DOHH2 (cell line): ENCODE data around the gene SLC25A28.

ENCODE experiments used
- EZH2phosphoT487 ChIP-seq: fragments of 200-600 bp; sonication (generic); IDR thresholded peaks from 2 replicates; pipeline ENCODE4 v1.6.1; 2017; ENCODE audit warnings: borderline replicate concordance, mild to moderate bottlenecking, antibody characterized with exemption, low read length, moderate library complexity, mixed read lengths
- TF ChIP-seq, protein P1 (sequence below): fragments of 200-600 bp; sonication (generic); IDR thresholded peaks from one replicate; pipeline ENCODE4 v1.5.1; 2014; ENCODE audit warnings: antibody characterized with exemption, mild to moderate bottlenecking, low read depth, low read length; ENCODE audit not compliant: poor library complexity, severe bottlenecking

DNA sequence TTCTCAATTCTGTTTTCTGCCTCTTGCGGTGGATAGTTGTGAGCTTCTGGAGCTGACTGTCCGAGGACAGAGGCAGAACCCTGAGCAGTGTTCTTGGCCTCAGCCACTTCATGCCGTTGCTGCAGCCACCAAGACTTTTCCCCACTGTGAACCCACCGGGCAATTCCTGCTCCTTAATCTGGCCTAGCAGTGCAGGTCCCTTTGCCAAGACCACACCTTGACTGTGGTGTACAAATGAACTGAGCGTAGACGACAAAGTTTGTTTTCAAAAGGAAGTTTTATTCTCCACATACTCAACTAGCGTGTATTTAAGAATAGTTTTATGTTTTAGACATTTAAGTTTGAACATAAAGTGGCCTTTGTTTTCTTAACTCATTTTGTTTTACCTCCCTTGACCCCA is 29.4 kb downstream of the SLC25A28 start:
- TF ChIP-seq, protein P1, sequence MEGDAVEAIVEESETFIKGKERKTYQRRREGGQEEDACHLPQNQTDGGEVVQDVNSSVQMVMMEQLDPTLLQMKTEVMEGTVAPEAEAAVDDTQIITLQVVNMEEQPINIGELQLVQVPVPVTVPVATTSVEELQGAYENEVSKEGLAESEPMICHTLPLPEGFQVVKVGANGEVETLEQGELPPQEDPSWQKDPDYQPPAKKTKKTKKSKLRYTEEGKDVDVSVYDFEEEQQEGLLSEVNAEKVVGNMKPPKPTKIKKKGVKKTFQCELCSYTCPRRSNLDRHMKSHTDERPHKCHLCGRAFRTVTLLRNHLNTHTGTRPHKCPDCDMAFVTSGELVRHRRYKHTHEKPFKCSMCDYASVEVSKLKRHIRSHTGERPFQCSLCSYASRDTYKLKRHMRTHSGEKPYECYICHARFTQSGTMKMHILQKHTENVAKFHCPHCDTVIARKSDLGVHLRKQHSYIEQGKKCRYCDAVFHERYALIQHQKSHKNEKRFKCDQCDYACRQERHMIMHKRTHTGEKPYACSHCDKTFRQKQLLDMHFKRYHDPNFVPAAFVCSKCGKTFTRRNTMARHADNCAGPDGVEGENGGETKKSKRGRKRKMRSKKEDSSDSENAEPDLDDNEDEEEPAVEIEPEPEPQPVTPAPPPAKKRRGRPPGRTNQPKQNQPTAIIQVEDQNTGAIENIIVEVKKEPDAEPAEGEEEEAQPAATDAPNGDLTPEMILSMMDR = no peak
- TF ChIP-seq EZH2phosphoT487 = no peak
